Body of pancreas (tissue), 4 donors: ENCODE results near the gene ZNF460. TPM values are rescaled to one million over a fixed set of nuclear protein-coding genes. Genes with fewer than 3 reads are reported as not detected.

Experiments
- ATAC-seq: fragments of 150-250 bp; one replicate; pipeline ENCODE4 v1.9.1; 2016
- DNase-seq, 4 donors: peaks; one replicate each; pipeline ENCODE4 v3.0.0-alpha.2; 2019
- H3K27ac ChIP-seq, 4 donors: fragments of 200-600 bp; sonication (generic); 1 replicate in 3 of 4; 2 replicates in 1 of 4; pipeline versions ENCODE4 v1.5.1 to v1.6.1; 2016 to 2019; ENCODE audit warnings: mild to moderate bottlenecking in 1 of 4, mixed read lengths in 1 of 4, moderate library complexity in 1 of 4
- H3K27me3 ChIP-seq, 2 donors: fragments of 200-600 bp; sonication (generic); one replicate each; pipeline ENCODE4 v1.6.0; 2016; ENCODE audit warnings: mild to moderate bottlenecking in 1 of 2
- H3K36me3 ChIP-seq, 2 donors: fragments of 200-600 bp; sonication (generic); replicated peaks in 1 of 2; 2 replicates each; pipeline ENCODE4 v1.5.1; 2016; ENCODE audit warnings: low read depth in 2 of 2; ENCODE audit not compliant: insufficient read depth in 1 of 2
- H3K4me1 ChIP-seq: fragments of 200-600 bp; sonication (generic); one replicate; pipeline ENCODE4 v1.6.0; 2016
- H3K4me3 ChIP-seq, 2 donors: fragments of 200-600 bp; sonication (generic); 1 replicate in 1 of 2; 2 replicates in 1 of 2; pipeline ENCODE4 v1.5.1; 2016 to 2019
- H3K9me3 ChIP-seq, 3 donors: fragments of 200-600 bp; sonication (generic); 1 replicate in 2 of 3; 2 replicates in 1 of 3; pipeline ENCODE4 v1.5.1; 2016
- POLR2A ChIP-seq, 3 donors: fragments of 450-650 bp; IDR thresholded peaks; one replicate each; pipeline ENCODE4 v1.6.1; 2016; ENCODE audit warnings: antibody characterized with exemption in 3 of 3, mild to moderate bottlenecking in 2 of 3
- WGBS, 2 donors: methylation state at CpG; one replicate each; pipeline ENCODE4 v1.1.5; 2017; 5-methylcytosine and 5-hydroxymethylcytosine counted together
- intact Hi-C: fragments of 100-400 bp; cut with DNase I; formaldehyde crosslinking; loops from one replicate; pipeline ENCODE4 v1.15.1; 2023
- total RNA-seq, 2 donors: library from RNA; depleted of rRNA; stranded (reverse); fragments of >200 nt; gene quantifications; one replicate each; pipeline ENCODE4 v1.1.0, GENCODE V29; 2016
- TF ChIP-seq, protein P1 (sequence below), 7 experiments: fragments of 450-650 bp in 4 of 7; fragments of 200-600 bp in 3 of 7; sonication (generic) in 3 of 7; IDR thresholded peaks; one replicate each; pipeline ENCODE4 v1.5.1; 2016 to 2019; ENCODE audit warnings: antibody characterized with exemption in 7 of 7

ZNF460 gene
- 10 to 100 TPM; 22.7 to 30.1 TPM for total RNA-seq

DNA sequence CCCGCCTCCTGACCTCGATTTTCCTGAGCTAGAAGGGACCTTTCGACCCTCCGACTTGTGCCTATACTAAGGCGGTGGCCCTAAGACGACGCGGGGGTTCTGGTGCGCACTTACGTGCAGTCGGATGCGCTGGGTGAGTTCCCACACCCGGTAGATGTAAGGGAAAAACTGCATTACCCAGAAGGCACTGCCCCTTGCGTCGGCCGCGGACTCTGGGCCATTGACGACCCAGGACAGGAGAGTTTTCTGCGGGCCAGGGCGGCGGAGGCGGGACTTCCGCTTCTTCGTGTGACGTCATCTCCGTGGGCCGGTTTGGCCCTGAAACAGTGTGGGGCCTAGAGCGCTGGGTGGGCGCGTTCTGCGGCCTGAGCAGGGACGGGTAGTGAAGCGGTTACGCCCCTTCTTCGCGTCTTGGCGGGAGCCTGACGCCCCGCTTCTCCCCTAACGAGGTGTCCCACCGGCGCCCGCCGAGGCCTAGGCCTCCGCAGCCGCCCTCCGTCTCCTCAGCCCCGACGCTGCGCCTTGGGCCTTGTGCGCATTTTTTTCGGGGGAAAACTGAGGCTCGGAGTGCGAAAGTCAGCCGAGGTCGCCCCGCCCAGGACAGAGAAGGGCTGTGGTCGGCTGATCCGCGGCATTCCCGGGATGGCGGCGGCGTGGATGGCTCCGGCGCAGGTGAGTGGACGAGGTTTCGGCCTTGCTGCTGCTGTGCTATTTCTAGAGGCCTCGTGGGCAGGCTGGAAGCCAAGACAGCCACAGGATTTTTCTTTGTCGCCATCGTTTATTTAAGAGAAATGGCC lies at the start of gene ZNF460:
Gene ZNF460, plus strand, starts transcription at position 321 of the 797 bp plus-strand sequence. Its CDS starts 322 bp downstream, at position 643.
- Histone ChIP-seq H3K27ac (peak within 1 kb of the TSS; percentile 94 to 99 (median 96)), H3K36me3 (peaks cover 9 to 11% of the 10 kb centered on the region in 2 donors), H3K4me1 (peaks cover 25% of the 10 kb centered on the region), H3K4me3 (peak within 1 kb of the TSS; percentile 91 to 95), H3K9me3 (peaks cover 0 to 3% (median 0%) of the 10 kb centered on the region in 3 donors), H3K27me3 (no peaks in the 10 kb centered on the region)
- ATAC-seq, result peak; percentile 97
- peak; percentile 52 to 89 (median 89) for TF ChIP-seq POLR2A (IDR thresholded peaks at IDR 0.05)
- TF ChIP-seq, protein P1, sequence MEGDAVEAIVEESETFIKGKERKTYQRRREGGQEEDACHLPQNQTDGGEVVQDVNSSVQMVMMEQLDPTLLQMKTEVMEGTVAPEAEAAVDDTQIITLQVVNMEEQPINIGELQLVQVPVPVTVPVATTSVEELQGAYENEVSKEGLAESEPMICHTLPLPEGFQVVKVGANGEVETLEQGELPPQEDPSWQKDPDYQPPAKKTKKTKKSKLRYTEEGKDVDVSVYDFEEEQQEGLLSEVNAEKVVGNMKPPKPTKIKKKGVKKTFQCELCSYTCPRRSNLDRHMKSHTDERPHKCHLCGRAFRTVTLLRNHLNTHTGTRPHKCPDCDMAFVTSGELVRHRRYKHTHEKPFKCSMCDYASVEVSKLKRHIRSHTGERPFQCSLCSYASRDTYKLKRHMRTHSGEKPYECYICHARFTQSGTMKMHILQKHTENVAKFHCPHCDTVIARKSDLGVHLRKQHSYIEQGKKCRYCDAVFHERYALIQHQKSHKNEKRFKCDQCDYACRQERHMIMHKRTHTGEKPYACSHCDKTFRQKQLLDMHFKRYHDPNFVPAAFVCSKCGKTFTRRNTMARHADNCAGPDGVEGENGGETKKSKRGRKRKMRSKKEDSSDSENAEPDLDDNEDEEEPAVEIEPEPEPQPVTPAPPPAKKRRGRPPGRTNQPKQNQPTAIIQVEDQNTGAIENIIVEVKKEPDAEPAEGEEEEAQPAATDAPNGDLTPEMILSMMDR (IDR thresholded peaks at IDR 0.05), result no peak
- intact Hi-C loops, result no loop called here
- DNase-seq, result peak; percentile 96 to 98 (median 96)
- 0% methylated on average over 29 to 70 of the region's 71 CpGs for WGBS, 2 donors

- intact Hi-C loops, result no loop called here
- no peaks in the 10 kb centered on the region for H3K27me3 ChIP-seq
- H3K36me3 ChIP-seq, result no peaks in the 10 kb centered on the region
- H3K27ac ChIP-seq, result no peak overlapping the region
- 73 to 74% methylated on average over 9 of the region's 9 CpGs for WGBS, 2 donors
- DNase-seq, result no peak
- no peak for TF ChIP-seq POLR2A (IDR thresholded peaks at IDR 0.05)
- TF ChIP-seq, protein P1 (IDR thresholded peaks at IDR 0.05), result no peak
- H3K4me3 ChIP-seq, result no peak overlapping the region
- ATAC-seq, result no peak
- H3K4me1 ChIP-seq, result no peaks in the 10 kb centered on the region
- no peaks in the 10 kb centered on the region for H3K9me3 ChIP-seq
Observed at GRCh38 chr19:57231686-57232085, 48.6 kb upstream of the ZNF460 start.

DNA sequence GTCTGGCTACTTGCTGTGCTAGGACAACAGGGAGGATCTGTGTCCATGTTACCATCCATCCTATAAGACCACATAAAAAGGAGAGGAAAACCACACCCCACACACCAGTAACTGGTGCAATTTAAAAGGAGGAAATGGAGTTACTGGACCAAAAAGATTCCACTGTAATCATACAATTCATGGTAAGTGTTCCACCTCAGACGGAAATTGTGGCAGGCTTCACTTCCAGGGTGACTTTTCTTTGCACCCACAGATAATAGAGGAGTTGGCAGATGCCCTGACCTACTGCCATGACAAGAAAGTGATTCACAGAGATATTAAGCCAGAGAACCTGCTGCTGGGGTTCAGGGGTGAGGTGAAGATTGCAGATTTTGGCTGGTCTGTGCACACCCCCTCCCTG lies 47.1 kb upstream of the ZNF460 start:
- ATAC-seq, result no peak
- TF ChIP-seq POLR2A (IDR thresholded peaks at IDR 0.05), result no peak
- TF ChIP-seq, protein P1 (IDR thresholded peaks at IDR 0.05), result no peak
- WGBS, 2 donors, result 68 to 73% methylated on average over 1 of the region's 1 CpG
- intact Hi-C loops, result no loop called here
- H3K36me3 ChIP-seq, result no peaks in the 10 kb centered on the region
- no peak for DNase-seq
- no peaks in the 10 kb centered on the region for H3K4me1 ChIP-seq
- no peaks in the 10 kb centered on the region for H3K9me3 ChIP-seq
- H3K4me3 ChIP-seq, result no peak overlapping the region
- H3K27me3 ChIP-seq, result no peaks in the 10 kb centered on the region
- no peak overlapping the region for H3K27ac ChIP-seq

DNA sequence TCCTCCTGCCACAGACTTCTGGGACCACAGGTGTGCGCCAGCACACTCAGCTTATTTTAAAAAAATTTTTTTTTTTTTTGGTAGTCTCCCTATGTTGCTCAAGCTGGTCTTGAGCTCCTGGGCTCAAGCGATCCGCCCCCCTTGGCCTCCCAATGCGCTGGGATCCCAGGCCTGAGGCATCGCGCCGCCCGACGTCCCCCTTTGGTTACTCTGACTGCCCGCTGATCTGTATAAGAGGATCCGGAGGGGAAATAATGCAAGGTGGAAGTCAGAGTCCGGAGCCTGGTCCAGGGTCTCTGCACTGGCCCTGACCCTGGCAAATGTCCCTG lies 40.3 kb upstream of the ZNF460 start:
- Histone ChIP-seq H3K36me3 (peaks cover 4 to 6% of the 10 kb centered on the region in 2 donors), H3K4me1 (peaks cover 26% of the 10 kb centered on the region), H3K4me3 (peak overlapping the region; percentile 67 to 73), H3K27me3 (no peaks in the 10 kb centered on the region), H3K9me3 (no peaks in the 10 kb centered on the region), H3K27ac (peak overlapping the region; percentile 70 to 91 (median 83))
- TF ChIP-seq, protein P1 (IDR thresholded peaks at IDR 0.05), result no peak
- no peak for TF ChIP-seq POLR2A (IDR thresholded peaks at IDR 0.05)
- intact Hi-C loops, result no loop called here
- DNase-seq (no peak), ATAC-seq (no peak)
- 21 to 50% methylated on average over 3 to 12 of the region's 12 CpGs for WGBS, 2 donors
